NCI-H128 (cell line): ENCODE measurements around the gene GID8.
"Not testable (repeated sequence)": the region's sequence is repeated elsewhere in the genome, so short reads cannot be mapped to it uniquely, and the experiment has no call there.

ENCODE experiments used
- DNase-seq: peaks from one replicate; lab custom pipeline; 2025; ENCODE audit not compliant: unreplicated experiment; lab: John Stamatoyannopoulos, UW

Gene GID8

DNA sequence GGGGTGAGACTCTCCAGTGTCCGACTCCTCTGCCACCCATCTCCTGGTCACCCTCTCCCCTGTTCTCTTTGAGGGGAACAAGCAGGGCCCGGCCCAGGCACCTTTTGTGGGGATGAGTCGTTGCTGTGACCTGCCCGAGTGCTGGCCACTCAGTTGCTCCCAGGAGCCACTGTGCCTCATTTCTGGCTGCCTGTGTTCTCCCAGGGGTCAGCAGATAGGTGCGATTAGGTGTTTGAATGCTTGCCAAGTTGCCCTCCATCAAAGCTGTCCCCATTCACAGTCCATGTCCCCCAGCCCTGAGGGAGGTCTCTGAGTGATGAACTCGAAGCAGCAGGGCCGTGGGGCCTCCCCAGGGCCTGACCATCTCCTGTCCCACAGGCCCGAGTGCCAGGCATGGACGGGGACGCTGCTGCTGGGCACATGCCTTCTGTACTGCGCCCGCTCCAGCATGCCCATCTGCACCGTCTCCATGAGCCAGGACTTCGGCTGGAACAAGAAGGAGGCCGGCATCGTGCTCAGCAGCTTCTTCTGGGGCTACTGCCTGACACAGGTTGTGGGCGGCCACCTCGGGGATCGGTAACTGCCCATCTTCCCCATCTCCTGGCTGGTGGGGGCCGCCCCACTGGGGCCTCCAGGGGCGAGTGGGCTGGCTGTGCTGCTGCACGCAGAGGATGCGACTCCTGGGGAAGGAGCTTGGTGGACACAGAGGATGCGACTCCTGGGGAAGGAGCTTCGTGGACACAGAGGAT, 18.6 kb downstream of the GID8 start:
- no peak for DNase-seq

DNA sequence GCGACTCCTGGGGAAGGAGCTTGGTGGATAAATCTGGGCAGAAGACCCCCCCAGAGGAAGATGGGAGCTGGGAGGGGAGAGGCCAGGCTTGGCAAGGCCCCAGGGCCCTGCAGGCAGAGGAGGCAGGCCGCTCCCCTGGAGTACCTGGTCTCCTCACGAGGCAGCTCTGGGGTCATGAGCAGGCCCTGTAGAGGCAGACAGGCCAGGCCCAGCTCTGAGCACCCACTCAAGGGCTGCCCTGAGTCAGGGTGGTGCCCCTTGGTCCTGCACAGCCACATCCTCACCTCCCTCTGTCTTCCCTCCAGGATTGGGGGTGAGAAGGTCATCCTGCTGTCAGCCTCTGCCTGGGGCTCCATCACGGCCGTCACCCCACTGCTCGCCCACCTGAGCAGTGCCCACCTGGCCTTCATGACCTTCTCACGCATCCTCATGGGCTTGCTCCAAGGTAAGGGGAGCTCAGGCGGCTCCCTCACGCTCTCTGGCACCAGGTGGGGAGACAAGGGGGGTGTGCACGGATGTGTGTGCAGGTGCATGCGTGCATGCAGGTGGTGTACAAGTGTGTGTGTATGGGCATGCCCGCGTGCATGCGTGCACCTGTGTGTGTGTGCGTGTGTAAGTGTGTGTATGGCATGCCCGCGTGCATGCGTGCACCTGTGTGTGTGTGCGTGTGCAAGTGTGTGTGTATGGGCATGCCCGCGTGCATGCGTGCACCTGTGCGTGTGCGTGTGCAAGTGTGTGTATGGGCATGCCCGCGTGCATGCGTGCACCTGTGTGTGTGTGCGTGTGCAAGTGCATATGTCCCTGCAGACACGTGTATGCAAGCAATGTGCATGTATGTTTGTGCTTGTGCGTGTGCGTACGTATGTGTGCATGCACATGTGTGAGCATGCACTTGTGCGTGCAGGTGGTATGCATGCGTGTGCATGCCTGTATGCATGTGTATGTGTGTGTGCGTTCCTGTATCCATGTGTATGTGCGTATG, 19.5 kb downstream of the GID8 start:
- DNase-seq = no peak

DNA sequence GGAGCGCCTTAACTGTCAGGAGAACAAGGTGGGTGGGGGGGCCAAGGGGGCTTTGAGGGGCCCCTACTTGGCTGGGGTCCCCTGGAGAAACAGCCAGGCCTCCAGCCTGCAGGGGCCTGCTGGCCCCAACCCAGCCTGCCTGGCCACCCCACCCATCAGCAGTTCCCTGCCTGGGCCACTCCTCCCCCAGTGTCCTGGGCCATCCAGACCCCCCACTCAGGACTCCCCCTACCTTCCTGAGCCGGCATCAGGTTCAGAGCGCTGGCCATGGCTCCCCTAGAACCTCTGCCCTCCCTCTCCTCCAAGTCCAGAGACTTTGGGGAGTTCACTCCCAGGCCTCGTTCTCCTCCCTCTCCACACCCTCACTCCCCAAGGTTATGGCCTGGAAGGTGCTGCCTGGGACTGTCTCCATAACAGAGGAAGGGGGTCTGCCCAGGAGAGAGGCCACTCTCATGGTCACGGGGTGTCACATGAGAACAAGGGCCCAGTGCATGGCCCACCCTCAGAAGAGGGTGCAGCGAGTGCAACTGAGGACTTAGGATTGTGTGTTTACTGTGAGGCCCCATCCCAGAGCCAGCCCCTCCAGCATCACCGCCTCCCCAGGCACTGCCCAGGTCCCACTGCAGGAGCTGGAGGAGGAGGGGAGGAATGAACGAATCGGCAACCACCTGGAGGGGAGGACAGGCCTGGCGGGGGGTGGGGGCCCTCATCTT, 20.6 kb downstream of the GID8 start:
- DNase-seq = no peak

DNA sequence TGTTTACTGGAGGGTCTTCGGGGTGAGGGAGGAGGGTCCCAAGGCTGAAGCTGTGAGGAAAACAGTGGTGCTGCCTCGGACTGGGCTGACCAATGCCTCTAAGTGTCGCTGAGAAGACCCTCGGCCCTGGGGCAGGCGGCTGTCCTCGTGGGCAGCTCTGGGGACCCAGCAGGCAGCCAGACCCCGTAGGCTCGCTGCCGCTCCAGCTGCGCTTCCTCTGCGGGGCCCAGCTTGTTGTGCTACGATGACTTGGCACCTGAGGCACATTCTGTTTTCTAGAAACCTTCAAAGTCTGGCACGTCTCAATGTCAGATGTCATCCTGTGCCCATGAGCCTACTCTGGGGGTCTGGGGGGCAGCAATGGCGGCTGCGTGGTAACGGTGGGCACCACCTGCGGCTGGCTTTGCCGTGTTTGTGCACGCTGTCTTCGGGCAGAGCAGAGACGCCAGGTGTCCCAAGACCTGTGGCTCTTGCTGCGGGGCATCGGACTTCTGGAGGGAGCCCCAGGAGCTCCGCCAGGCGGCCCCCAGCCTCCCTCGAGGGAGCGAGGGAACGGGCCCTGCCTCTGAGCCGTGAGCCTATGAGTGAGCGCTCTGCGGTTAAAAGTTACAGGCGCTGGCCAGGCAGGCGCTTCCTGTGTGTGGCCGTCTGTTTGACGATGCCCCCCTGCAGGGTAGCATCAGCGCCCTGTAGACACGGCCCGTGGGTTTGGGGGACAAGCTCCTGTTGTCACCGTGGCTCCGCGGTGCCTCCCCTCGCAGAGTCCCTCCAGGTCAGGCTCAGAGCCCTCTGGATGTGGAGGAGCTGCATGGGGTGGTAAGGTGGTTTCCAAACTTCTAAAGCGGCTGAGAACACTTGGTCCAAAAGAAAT, 21.4 kb downstream of the GID8 start:
- no peak for DNase-seq

DNA sequence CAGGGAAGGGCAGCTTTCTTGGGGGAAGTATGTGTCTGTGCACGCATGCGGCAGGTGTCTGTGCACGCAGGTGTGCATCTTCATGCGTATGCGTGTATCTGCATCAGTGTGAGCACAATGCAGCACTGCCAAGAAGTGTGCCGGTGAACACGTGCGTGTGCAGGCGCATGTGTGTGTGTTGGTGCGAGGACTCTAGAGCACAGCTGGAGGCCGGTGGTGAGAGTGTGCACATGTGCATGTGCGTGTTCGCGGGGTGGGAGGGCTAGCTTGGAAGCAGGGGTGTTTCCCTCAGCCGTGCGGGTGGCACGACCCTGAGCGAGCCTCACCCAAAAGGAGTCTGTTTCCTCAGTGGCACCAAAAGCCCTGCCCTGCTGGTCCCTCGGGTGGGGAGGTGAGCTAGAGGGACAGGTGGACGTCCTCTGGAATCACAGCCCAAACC, 22.1 kb downstream of the GID8 start:
- DNase-seq = no peak

DNA sequence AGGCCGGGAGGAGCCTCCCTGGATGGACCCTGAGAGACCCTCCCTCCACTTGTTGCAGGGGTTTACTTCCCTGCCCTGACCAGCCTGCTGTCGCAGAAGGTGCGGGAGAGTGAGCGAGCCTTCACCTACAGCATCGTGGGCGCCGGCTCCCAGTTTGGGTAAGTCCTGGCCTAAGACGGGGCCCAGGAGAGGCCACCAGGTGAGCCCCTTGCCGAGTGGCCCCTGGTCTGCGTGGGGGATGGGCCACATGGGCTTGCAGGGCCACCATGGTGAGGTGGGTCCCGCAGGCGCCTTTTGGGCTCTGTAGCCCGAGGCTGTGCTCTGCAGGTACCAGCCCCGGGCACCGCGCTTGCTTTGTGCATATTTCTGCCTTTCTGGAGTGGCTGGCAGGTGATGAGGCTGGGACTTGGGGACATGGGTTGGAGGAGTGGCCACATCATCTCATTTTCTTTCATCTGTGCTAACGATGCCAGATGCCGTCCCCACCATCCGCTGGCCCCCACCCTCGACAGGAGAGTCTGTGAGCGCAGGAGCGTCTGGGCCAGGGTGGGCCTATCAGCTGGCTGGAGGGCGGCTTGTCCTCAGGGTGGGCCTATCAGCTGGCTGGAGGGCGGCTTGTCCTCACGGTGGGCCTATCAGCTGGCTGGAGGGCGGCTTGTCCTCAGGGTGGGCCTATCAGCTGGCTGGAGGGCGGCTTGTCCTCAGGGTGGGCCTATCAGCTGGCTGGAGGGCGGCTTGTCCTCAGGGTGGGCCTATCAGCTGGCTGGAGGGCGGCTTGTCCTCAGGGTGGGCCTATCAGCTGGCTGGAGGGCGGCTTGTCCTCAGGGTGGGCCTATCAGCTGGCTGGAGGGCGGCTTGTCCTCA, 22.7 kb downstream of the GID8 start:
- DNase-seq = not testable (repeated sequence)

DNA sequence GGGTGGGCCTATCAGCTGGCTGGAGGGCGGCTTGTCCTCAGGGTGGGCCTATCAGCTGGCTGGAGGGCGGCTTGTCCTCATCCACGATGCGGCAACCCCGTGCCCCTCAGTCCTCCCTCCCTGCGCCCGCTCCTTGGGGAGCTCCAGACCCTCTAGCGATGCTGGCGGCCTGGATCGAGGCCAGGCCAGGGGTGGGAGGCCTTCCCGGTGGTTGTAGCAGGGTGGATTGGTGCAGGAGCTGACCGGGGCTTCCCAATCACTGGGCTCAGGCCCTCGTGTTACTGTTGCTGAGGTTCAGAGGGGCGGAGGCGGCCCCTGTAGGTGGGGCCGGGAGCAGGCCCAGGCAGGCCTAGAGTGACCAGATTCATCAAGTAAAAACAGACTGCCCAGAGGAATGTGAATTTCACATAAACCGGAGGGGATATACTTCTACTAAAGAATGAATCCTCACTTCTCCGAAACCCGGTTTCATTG, 23.4 kb downstream of the GID8 start:
- no peak for DNase-seq

DNA sequence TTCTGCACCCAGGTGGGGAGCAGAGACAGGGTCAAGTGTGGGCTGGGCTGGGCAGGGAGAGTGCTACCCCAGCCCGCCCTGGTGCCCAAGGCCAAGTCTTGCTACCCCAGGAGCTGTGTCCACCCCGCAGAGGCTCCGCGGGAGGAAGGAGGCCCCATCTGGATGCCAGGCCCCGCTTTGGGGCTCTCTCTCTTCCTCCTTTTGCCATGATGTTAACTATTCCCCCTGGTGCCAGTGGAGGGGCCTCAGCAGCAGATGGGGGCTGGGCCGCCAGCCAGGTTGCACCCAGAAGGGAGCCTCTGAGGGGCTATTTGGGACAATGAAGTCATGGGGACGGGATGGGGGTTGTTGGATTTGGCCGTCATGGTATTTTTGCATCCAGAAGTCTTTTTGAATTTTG, 23.9 kb downstream of the GID8 start:
- DNase-seq = no peak

DNA sequence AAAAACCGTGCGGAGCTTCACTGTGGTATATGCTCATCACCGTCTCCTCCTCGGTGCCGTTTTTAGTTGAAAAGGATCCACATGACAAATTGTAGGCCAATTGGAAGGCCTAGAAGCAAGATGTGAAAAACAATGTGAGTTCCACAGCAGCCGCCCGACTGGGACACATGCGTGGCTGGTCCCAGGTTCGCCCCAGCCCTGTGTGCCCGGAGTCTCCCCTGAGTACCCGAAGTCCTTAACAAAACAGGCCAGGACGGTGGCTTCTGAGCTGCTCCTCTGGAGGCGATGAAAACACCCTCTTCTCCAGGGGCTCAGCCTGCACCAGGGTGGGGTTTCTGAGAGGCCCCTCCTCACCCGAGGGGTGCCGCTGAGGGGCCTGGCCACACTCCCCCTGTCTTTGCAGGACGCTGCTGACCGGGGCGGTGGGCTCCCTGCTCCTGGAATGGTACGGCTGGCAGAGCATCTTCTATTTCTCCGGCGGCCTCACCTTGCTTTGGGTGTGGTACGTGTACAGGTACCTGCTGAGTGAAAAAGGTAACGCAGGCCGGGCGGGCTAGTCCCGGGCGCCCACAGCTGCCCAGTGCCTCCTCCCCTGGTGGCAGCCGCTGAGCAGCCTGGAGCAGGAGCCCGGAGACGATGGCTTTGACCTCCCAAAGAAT, 24.4 kb downstream of the GID8 start:
- DNase-seq = no peak

DNA sequence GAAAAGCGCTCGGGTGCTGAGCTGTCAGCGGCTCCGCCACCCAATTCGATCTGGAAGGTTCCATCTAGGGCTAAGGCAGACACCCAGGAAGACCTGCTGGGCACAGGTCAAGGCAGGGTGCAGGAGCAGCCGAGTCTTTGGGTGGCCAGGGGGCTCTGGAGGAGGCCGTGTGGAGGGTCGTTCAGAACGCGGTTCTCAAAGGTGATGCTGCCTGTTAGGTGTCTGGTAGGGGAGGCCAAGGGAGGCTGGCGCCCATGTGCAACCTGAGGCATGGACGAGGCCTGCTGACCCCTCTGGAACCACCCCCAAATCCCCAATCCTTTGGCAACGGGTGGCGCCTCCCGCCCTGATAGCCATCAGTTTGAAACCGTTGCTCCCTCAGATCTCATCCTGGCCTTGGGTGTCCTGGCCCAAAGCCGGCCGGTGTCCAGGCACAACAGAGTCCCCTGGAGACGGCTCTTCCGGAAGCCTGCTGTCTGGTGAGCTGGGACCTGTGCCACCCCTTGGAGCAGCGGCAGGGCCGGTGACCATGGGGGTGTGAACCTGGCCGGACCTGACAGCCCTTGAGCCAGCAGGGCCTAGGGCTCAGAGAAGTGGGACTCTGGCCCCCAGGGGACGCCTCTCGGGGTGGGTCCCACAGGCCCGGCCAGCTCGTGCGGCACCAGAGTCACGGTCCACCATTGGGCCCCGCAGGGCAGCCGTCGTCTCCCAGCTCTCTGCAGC, 25.1 kb downstream of the GID8 start:
- no peak for DNase-seq

DNA sequence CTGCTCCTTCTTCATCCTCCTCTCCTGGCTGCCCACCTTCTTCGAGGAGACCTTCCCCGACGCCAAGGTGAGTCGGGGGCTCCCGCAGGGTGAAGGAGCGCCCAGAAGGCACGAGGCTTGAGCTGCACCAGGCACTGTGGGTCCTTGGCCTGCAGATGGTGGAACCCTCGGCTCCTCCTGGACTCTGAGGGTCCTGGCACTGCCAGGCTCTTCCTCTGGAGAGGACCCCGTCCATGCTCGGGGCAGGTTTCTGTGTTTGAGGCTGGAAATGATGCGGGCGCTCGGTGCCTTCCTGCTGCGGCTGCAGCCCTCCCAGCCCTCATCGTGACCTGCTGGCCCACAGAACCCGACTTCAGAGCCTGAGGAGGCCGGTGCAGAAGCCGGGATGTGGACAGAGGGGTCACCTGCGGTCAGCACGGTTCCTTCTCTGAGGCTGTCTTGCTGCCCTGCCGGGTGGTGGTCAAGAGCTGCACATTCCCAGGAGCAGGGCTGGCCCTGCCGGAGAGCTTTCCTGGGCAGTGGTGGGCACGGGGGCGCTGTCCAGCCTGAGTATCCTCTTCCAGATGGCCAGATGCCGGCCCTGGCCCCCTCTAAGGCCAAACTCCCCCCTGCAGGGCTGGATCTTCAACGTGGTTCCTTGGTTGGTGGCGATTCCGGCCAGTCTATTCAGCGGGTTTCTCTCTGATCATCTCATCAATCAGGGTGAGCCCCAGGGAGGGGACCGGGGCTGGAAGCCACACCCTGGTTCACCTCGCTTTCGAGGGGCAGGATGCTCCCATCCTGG, 25.9 kb downstream of the GID8 start:
- DNase-seq = no peak

DNA sequence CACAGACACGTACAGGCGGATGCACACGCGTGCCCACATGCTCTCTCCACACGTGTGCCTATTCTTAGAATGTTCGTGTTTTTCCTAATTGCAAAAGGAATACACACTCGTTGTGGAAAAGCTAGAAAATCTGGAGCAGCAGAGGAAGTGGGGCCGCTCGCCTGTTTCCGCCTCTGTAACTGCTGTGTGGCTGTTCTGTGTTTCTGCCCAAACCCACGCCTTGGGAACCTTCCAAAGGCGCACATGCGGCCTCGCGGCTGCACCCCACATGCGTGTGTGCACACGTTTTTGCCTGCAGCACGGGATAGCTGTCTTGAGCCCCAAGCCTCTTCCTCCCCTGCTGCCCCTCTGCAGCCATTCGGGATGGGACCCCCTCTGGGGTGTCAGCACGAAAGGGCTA, 26.8 kb downstream of the GID8 start:
- DNase-seq = no peak

DNA sequence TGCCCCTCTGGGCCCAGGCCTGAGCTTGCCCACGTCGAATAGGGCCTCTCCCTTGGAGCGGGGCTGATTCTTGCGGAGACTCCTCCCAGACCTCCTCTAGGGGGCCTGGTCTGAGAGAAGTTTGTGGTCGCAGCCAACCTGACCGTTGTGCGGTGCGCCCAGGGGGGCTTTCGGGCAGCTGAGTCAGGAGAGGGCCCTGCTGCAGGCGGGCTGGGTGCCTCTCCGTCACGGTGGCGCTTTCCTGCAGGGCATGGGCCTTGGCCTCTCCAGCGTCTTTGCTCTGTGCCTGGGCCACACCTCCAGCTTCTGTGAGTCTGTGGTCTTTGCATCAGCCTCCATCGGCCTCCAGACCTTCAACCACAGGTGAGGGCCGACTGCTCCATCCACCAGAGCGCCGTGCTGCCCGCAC, 27.4 kb downstream of the GID8 start:
- no peak for DNase-seq

DNA sequence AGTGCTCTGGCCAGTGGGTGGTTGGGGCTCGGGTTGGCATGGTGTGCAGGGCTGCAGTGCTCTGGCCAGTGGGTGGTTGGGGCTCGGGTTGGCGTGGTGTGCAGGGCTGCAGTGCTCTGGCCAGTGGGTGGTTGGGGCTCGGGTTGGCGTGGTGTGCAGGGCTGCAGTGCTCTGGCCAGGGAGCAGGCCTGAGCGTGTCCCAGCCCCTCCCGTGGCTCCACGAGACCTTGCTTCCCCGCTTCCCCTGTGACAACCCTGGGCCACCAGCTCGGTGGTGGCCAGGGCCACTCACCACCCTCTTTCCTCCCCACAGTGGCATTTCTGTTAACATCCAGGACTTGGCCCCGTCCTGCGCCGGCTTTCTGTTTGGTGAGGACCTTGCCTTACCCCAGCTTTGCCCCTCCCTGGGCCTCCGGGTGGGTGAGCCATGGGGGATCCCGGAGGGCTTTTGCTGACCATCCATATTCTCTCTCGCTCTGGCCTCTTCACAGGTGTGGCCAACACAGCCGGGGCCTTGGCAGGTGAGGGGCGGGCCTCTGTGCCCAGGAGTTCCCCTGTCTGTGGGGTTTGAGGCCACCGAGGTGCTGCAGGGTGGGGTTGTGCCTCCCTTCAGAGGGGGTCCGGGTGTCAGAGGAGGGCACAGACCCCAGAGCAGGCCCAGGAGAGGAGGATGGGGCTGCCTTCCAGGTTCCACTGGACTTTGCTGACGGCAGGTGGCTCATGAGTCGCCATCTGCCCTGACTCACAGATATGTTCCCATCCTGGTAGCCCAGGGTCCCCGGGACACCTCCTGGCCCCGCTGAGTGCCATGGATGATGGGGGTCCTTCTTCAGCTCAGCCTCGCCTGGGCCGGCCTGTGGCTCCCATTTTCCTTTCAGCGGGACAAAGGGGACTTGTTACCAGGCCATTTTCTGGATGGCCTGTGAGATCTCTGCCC, 28.5 kb downstream of the GID8 start:
- DNase-seq = no peak

DNA sequence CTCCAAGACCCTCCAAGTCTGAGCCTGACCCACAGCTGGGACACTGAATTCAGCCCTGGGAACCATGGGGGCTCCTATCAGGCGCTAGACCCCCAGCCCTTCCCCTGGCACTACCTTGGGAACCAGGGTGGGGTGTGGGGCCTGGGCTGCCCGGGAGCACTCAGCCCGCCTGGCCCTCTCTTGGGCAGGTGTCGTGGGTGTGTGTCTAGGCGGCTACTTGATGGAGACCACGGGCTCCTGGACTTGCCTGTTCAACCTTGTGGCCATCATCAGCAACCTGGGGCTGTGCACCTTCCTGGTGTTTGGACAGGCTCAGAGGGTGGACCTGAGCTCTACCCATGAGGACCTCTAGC, 29.2 kb downstream of the GID8 start:
- no peak for DNase-seq

DNA sequence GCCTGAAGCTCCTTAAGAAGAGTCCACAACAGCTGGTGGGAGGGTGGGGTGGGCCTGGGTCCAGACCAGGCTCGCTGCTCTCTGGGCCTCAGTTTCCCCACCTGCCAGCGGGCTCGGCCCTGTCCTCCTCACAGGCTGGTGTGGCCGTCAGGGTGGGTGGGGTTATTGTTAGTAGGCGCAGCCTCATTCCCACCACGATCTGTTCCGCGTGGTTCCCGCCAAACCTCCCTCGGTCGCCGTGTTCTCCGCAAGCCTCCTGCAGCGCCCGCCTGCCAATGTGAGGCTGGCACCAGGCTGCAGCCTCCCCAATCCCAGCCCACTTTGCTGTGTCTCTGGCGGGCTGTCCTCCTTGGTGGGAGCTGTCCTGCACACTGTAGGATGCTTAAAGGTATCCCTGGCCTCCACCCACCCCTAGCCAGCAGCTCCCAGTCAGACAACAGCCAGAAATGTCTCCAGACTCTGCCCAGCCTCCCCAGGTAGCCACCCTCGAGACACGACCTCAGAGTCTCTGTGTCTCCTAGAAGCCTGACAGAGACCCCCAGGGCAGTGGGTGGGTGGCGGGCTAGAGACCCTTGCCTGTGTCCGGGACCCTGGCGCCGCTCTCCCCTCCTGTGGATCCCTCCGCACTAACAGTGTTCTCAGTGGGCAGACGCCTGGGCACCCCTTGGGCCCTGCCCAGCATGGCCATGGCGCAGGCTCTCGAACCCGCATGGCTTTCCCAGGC, 29.8 kb downstream of the GID8 start:
- no peak for DNase-seq
